ENCODE measurements around the gene SDK2.

SDK2 gene

DNA sequence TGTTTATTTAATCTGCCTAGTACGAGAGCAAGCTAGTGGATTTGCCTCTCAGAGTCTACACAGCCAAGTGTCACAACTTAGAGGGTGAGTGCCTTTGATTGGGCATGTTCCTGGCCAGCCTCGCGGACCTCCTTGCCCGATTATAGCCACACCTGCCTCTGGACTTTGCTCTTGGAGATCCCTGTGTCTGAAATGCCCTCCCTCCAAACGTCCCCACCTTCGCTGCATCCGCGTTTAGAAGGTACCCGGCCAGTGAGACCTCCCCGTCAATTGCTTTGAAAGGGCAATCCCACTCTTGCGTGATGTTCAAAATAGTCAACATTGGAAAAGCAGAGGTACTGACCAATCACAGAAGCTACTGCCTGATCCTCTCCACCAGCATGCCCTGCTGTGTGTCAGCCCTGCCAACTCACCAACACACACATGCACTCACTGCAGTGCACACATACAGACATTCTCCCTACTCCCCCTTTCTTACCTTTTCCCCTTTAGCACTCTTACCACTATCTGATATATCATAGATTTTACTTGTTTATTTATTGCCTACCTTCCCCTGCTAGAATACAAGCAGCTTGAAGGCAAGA lies 6.5 kb upstream of the SDK2 start:
- DNase-seq (ENCODE audit: low spot score), result peak; percentile 48

DNA sequence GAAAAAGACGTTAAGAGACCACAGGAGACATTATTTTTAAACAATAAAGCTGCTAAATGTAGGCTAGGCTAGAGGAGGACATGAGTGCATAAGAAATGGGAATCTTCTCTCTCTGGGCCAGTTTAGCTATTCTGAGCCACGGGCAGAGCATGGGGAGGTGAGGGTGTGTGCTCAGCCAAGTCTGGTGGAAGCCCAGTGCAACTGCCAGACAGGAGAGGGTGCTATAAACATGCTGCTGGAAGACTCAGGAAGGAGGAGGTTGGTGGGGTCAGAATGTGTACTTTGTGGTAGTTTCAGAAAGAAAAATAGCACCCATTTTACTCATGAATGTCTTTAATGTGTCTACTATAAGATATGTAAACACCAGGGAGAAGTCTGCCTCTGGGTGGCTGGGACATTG lies 5.9 kb upstream of the SDK2 start:
- DNase-seq (ENCODE audit: low spot score), result peak; percentile 68

DNA sequence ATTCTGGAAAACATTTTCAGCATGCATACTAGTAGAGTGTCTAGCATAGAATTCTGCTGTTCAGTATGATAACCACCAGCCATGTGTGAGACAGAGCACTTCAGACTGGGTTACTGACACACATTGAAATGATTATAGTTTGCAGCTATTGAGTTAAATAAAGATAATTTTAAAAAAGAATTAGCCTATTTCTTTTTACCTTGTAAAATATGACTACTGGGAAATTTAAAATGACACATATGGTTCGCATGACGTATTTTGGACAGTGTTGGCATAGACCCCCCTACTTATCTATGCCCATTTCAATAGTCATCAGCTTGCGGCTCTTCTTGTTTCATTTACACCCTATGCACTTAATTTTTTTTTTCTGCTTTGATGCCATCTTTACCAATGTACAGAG lies 4.7 kb upstream of the SDK2 start:
- no peak for DNase-seq (ENCODE audit: low spot score)

DNA sequence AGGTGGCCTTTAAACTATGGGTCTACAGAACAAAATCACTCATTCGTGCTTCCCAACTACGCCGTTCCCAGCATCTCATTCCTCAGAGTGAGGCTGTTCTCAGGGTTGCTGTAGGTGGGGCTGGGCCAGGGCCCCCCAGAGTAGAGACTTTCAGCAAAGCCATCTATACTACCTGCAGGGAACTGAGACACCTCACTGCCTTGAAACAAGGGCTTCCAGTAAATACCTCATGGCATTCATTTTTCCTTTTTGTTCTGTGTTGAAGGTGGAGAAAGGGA lies 4.2 kb upstream of the SDK2 start:
- DNase-seq (ENCODE audit: low spot score), result peak; percentile 36

DNA sequence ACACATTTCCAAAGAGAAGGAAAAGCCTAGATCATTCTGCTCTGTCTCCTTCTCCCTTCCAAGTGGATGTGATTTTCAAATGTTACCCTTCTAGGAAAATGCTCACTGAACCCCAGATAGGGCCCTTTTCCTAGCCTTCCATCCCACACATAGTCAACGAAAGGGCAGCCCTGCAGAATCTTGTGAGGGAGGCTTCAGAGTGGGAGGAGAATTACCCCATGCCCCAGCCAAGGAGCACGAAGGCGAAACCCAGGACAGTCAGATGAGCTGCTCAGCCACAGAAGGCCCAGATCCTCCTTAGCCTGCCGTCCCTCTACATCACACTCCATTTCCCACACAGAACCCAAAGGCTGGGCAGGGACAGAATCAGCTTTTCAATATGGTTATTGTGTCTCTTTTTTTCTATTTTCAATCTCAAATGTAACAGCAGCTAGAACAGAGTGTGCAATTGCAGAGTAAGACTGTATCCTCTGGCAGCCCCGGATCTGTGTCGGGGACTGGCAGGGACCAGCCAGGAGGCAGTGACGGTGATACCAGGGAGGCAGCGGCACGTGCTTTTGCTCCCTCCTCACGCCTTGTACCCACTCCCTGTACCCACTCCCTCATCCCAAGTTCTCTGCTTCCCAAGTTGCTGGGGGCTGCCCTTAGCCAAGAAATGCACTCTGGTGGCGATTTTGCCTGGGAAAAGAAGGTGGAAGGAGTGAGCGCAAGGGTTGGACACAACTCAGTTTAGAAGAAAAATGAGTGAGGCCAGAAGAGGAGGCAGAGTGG lies 3.7 kb upstream of the SDK2 start:
- peak; percentile 44 for DNase-seq (ENCODE audit: low spot score)

DNA sequence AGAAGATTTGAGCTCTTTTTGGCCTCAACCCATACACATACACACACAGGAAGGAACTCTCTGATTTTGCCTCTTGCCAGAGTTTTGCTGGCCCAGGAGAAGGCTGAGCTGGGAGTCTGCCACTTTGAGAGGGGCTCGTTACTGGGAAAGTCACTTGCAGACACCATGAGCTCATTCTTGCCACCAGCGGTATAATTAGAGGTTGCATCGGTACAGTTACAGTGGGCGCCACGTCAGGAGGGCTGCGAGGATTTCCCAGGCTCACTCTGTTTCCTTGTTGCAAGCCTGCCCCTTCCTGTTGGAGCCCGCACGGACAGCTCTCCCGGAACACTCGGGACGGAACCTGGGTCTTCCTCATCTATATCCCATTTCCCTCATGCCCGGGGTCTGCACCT lies 3.1 kb upstream of the SDK2 start:
- peak; percentile 49 for DNase-seq (ENCODE audit: low spot score)

DNA sequence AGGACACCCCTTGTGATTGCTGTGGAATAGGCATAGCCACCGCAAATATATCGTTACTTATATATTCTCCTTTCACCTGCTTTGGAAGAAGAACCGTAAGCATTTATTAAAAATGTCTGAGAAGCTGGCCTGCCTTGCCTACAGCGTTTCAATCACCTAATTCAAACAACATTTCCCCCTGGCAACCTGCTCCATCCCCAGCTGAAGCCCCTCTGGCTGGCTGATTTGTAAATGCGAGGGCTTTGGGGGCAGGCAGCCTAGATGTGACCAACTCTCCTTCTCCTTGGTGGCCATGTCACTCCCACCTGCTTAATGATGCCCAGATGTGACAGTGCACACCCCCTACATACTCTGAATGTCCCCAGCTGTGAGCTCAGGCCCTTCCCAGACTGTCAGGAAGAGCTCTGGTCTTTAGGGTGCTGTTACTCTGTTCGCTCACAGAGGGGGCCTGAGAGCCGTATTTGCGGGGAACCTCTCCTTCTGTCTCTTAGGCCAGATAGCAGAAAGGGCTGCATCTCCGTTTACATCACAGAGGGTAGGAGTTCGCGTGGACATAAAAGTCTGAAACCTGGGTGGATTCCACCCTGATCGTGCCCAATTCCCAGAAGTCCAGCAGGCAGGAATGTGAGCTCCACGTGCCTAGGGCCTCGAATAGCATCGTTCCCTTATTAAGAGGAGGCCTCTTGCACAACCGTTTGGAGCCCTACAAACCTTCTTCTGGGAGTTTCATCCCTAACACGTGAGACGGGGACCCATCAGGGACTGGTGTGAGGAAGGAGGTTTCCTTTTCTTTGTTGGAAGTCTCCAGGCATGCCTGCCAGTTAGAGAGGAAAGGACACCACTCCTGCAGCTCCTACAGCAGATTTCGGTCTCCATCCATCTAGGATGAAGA lies 2.4 kb upstream of the SDK2 start:
- DNase-seq (ENCODE audit: low spot score), result peak; percentile 74

DNA sequence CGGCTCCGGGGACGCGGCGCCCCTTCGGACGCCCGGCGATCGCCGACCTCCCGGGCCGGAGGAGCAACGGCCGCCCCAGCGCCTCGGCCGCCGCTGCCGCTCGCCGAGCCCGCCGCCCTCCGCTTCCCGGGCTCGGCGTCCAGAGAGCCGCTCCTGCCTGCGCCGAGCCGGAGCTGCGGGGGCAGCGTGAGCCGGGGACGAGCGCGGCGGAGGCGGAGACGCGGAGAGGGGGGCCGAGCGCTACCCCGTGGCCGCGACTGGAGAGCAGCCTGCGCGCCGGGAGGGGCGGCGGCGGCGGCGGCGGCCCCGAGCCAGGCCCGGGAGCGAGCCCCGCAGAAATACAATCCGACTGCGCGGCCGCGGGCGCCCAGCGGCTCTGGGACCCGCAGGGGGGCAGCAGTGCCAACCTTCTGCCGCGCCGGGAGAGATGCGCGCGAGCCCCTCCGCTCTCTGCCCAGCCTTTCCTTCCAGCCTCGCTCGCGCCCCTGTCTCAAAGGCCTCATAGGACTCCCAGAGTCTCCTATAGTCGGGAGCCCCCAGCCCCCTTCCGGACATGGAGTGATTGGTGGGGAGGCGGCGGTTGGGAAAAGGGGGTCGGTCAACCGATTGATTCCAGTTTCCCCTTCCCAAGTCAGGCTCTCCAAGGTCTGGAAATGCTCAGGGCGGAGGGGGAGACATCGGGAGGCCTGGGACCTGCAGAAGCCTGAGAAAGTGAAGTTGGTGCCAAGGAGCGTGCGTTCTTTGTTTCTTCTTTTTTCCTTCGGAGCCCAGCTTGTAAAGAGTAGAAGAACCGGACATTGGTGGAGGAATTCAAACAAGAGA lies 1.0 kb upstream of the SDK2 start:
- peak; percentile 89 for DNase-seq (ENCODE audit: low spot score)

DNA sequence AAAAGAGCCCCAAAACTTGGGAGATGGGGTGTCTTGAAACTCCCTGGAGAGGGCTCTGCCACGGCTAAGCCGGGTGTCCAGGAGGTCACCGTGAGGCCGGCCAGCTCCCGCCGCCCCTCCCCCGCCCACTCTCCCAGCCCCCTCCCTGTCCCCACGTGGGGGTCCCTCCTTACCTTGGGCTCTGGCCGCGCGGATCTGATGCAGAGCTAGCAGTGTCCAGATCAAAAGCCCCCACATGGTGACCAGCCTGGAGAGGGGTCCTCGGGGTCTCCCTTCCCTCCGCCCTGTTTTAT lies 447 bp downstream of the SDK2 start:
- peak; percentile 78 for DNase-seq (ENCODE audit: low spot score)

DNA sequence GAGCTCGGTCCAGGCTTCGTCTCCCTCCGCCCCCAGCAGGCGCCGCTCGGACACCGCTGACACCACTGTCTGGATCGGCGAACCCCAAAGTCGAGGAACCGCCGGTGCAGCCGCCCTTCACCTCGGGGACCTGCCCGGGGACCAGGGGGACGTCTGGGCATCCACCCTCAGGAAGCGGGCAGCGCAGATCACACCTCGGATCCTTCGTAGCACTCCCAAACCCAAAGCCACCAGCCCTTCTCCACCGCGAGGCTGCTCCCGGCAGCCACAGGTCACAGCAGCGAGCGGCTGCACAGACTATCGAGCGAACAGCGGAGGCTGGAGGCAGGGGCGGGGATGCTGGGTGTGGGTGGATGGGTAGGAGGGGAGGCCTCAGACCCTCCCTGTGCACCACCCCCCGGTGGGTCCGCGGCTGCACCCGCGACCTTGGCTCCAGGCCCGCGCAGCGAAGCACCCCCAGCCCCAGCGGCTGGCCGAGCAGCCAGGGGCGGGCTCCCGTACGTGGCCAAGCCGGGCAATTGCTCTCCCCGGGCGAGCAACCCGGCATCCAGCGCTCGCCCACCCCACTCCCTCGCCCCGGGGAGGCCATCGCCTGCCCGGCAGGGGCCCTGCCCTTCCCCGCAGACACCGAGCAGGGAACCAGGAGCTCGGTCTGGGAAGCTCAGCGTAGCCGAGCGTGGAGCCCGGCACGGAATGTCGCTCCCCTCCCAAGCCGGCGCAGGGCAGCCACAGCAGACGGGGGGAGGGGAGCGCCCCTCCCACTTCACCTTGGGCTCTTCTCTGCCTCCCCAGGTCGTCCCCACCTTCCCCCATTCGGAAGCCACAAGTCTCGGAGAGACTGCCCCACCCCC lies 1.0 kb downstream of the SDK2 start:
- DNase-seq (ENCODE audit: low spot score), result peak; percentile 78

DNA sequence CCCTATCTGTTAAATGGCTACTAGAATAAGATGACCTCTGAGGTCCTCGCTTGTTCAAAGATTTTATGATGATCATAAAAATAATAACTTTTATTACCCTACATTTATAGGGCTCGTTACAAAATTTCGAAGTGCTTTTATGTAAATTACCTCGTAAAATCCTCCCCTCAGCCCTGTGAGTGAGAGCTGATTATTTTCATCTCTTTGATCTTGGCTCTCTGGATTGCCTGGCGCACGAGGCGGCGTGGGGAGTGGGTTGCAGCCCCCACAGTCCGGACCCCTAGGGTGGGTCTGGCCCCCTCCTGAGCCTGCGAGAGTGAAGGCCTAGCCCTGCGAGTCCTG lies 1.6 kb downstream of the SDK2 start:
- DNase-seq (ENCODE audit: low spot score), result no peak

DNA sequence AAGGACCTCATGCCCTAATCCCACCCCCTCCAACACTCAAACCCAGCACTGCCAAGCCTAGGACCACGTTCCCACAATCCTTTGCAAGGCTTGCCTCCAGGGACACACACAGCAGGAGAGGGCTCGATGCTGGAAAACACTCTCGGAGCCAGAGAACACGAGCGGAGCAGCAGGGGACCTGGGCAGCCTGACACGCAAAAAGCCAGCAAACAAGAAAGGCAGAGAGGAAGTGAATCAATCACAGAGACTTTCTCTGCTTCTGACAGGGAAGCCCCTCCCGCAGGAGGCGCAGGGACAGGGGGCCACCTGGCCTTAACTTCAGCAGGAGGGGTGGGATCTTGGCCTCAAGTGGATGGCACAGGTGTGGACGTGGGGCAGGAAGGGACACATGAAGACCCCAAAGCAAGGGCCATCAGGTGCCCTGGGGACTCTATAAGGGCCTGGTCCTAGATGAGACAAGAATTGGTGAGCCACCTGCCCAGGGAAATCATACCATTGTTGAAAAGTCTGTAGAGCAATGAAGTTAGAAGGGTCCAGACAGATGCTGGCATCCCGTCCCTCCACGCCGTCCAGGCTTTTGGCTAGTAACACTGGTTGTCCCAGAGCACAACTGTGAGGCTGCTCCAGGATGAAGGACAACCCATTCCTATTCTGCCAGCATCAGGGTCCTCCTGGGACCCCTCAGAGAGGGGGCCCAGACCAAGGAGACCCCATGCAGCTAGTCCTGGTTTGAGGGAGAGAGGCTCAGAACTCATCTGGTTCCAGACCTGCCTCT lies 2.2 kb downstream of the SDK2 start:
- DNase-seq (ENCODE audit: low spot score), result no peak

DNA sequence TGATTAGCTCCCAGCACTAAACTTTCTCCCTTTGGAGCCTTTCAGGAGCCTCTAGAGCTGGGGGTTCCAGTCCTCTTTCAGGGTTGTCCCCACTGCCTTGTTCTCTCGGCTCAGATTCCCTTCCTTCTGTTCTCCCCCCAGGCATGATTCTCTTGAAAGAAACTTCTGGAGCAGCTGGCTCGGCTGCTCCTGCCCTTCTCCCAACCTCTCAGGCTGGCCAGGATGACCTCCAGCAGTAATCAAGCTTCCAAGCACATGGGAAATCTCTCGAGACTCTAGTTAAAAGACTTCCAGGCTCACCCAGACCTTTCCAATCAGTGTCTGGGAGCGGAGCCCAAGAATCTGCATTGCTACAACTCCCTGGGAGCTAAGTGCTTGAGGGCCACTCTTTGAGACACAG lies 3.6 kb downstream of the SDK2 start:
- DNase-seq (ENCODE audit: low spot score), result no peak

DNA sequence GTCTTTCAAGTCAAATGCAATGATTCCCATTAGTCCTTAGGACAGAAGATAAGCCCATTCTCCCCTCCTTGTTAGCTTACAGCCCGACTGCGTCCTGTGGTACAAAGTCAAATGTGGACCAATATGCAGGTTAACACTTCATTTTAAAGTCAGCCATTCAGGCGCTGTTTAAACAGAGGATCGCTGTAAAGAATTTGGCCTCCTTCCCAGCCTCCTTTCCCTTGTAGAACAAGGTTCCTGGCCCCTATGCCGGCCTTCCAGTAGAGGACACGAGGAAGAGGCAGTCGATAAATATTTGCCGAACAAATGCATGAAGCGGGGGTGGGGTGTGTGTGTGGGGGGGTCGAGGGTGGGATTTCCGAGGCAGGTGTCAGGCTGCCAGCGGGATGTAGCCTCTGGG lies 4.3 kb downstream of the SDK2 start:
- DNase-seq (ENCODE audit: low spot score), result no peak

DNA sequence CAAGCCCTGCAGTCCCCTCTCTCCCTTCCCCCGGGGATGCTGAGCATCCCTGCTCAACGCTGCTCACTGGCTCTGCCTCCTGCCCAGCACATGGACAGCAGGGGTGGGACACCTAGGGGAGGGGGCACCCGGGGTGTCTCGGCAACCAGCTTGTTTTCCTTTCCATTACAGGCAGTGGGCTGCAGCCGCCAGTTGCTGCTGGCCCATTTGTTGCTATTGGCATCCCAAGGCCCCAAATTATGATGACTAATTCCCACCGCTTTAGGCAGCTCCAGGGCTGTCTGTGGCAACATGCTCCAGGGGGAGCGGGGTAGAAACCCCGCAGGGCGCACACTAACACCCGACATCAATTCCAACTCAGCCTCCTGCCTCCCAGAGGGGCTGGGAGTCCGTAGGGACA lies 4.9 kb downstream of the SDK2 start:
- peak; percentile 45 for DNase-seq (ENCODE audit: low spot score)

DNA sequence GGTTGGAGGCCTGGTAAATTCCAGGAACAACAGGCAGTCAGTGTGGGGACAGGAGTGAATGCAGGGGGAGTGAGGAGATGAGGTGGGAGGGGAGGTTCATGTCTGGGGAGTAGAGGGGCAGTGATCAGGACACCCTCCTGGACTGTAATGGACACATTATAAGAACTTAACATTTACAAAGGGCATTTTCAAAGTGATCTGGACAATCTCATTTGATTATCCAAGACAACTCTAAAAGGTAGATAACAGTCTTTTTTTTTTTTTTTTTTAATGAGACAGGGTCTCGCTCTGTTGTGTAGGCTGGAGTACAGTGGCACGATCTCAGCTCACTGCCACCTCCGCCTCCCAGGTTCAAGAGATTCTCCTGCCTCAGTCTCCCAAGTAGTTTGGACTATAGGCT lies 5.7 kb downstream of the SDK2 start:
- no peak for DNase-seq (ENCODE audit: low spot score)

DNA sequence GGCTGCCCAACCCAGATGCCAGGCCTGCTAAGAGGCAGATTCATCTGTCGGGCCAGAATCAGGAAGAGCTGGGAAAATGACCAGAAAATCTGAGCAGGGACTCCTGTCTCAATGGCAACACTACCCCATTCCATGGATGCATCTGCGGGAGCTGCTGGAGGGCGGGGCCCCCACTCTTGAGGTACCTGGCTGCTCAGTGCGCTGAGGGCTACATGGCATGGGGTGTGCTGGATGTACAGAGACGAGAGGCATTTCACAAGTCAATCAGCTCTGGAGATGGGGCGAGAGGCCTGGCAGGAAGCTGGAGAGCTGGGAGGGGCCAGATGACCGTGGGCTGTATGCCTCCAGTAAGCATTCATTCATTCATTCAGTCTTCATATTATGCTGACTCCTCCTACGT lies 6.4 kb downstream of the SDK2 start:
- DNase-seq (ENCODE audit: low spot score), result no peak

DNA sequence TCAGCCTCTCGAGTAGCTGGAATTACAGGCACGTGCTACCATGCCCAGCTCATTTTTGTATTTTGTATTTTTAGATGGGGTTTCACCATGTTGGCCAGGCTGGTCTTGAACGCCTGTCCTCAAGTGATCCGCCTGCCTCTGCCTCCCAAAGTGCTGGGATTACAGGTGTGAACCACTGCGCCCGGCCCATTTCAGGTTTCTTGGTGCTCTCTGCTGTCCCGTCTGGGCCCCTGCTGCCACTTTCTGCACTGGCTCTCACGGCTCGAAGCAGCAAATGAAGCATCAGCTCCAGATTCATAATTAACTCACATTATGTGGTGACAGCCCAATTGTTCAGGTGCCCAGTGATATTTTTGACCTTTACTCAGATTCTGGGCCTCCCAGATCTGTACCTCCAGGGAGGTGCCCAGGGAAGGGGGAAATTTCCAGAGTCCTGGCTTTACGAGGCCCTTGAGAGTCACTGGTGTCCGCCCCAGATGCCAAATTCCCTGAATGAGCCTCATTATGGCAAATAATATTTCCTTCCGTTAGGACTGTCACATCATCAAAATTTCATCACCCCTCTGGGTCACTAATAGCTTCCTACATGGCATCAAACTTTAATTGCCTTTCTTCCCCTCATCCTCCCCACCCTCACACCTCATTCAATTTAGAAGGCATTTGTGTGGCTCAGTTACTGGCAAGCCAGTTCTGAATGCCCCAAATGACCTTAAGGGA lies 9.0 kb downstream of the SDK2 start:
- peak; percentile 42 for DNase-seq (ENCODE audit: low spot score)

DNA sequence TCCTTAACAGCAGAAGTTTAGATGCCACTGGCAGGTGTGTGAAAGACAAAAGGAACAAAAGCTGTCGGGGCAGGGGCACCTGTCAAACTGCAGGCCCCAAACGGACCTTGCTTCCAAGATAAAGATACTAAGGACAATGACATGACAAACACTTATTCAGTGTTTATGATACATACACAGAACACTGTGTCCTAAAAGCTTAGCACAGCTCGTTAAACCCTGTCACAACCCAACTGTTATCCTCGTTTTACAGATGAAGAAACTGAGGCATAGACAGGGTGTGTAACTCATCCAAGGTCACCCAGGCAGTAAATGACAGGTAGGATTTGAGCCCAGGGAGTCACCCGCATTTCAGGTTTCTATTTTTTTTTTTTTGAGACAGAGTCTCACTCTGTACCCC lies 9.6 kb downstream of the SDK2 start:
- no peak for DNase-seq (ENCODE audit: low spot score)

DNA sequence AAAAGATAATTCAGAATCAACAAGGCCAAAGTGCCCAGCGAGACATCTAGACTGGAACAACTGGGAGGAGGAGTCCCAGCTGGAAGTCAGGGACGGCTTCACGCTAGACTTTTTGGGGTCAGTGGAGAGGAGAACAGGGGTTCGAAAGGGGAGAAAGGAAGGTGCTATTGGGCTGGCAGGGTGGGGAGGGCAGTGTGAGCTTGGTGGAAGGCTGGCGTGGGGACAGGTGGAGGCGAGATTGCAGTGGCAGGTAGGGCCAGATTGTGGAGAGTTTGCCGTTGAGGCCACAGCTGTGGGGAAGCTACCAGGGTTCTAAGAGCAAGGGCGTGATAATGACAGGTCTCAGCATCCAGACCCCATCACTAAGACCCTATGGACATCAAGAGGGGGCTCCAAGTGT lies 10.5 kb downstream of the SDK2 start:
- DNase-seq (ENCODE audit: low spot score), result no peak
